Measurements from ENCODE around the gene LINS1. TPM values are rescaled to one million over a fixed set of nuclear protein-coding genes. Genes with fewer than 3 reads are reported as not detected.

LINS1 gene
- total RNA-seq, 2 experiments from 2014 or later = 28.7 to 29.4 TPM

GRCh38 chr15:100529556-100529955 is 72.4 kb downstream of the LINS1 start:
- POLR2A ChIA-PET = interaction anchor here (1.2 kb wide), 1 partner anchor 15 kb away, joined by 3 read pairs; no protein-coding TSS in a partner anchor
- Mint-ChIP-seq H3K4me1 (ENCODE audit: low read depth) (no peaks in the 10 kb centered on the region), H3K9me3 (no peaks in the 10 kb centered on the region), H3K27ac (no peak overlapping the region), H3K36me3 (ENCODE audit: low read depth) (no peaks in the 10 kb centered on the region), H3K27me3 (no peaks in the 10 kb centered on the region), H3K4me3 (no peak overlapping the region)
- ATAC-seq (no peak), DNase-seq (no peak)
- CTCF ChIA-PET = interaction anchor here (1.0 kb wide), 1 partner anchor 179 kb away, joined by 3 read pairs; no protein-coding TSS in a partner anchor
- intact Hi-C loops (cut with micrococcal nuclease) = no loop called here
- no peak for TF ChIP-seq CTCF (IDR thresholded peaks at IDR 0.05)

GRCh38 chr15:100528833-100529428 is 73.1 kb downstream of the LINS1 start, which contains the start of gene CERS3:
Gene CERS3, minus strand, starts transcription at chr15:100528950. Its CDS starts 27,101 bp downstream, at chr15:100501849.
- intact Hi-C loops (cut with micrococcal nuclease) = no loop called here
- Mint-ChIP-seq H3K36me3 (ENCODE audit: low read depth) (no peaks in the 10 kb centered on the region), H3K27me3 (no peaks in the 10 kb centered on the region), H3K27ac (no peak within 1 kb of the TSS), H3K4me3 (no peak within 1 kb of the TSS), H3K4me1 (ENCODE audit: low read depth) (no peaks in the 10 kb centered on the region), H3K9me3 (no peaks in the 10 kb centered on the region)
- ChIA-PET POLR2A (interaction anchor here (1.2 kb wide), 1 partner anchor 14 kb away, joined by 3 read pairs; no protein-coding TSS in a partner anchor), CTCF (interaction anchor here (1.0 kb wide), 1 partner anchor 179 kb away, joined by 3 read pairs; no protein-coding TSS in a partner anchor)
- DNase-seq (no peak), ATAC-seq (no peak)
- TF ChIP-seq CTCF (IDR thresholded peaks at IDR 0.05) = no peak

- H3K27ac Mint-ChIP-seq = no peak overlapping the region
- intact Hi-C loops (cut with micrococcal nuclease) = no loop called here
- no peak overlapping the region for H3K4me3 Mint-ChIP-seq
- ATAC-seq (no peak), DNase-seq (no peak)
- TF ChIP-seq CTCF (IDR thresholded peaks at IDR 0.05) = no peak
- peaks cover 2% of the 10 kb centered on the region for H3K36me3 Mint-ChIP-seq (ENCODE audit: low read depth)
- peaks cover 4% of the 10 kb centered on the region for H3K4me1 Mint-ChIP-seq (ENCODE audit: low read depth)
- ChIA-PET POLR2A (no interaction called here), CTCF (interaction anchor here (1.2 kb wide), 1 partner anchor 22 kb away, joined by 3 read pairs; no protein-coding TSS in a partner anchor)
- peaks cover 4% of the 10 kb centered on the region for H3K9me3 Mint-ChIP-seq
- no peaks in the 10 kb centered on the region for H3K27me3 Mint-ChIP-seq
These were observed 75.9 kb downstream of the LINS1 start for GRCh38 chr15:100526027-100526481.

- Mint-ChIP-seq H3K4me3 (no peak overlapping the region), H3K36me3 (ENCODE audit: low read depth) (peaks cover 2% of the 10 kb centered on the region), H3K27me3 (no peaks in the 10 kb centered on the region), H3K27ac (no peak overlapping the region), H3K9me3 (peaks cover 4% of the 10 kb centered on the region), H3K4me1 (ENCODE audit: low read depth) (peaks cover 10% of the 10 kb centered on the region)
- no peak for TF ChIP-seq CTCF (IDR thresholded peaks at IDR 0.05)
- POLR2A ChIA-PET = no interaction called here
- CTCF ChIA-PET = interaction anchor here (1.2 to 1.6 kb wide), 2 partner anchors 22 to 175 kb away, joined by 3 to 4 read pairs; no protein-coding TSS in a partner anchor
- DNase-seq (no peak), ATAC-seq (no peak)
- intact Hi-C loops (cut with micrococcal nuclease) = no loop called here
These were observed 76.5 kb downstream of the LINS1 start for GRCh38 chr15:100525436-100525835.

GRCh38 chr15:100524326-100524725 is 77.7 kb downstream of the LINS1 start:
- Mint-ChIP-seq H3K4me1 (ENCODE audit: low read depth) (peaks cover 16% of the 10 kb centered on the region), H3K27ac (no peak overlapping the region), H3K27me3 (no peaks in the 10 kb centered on the region), H3K36me3 (ENCODE audit: low read depth) (peaks cover 2% of the 10 kb centered on the region), H3K4me3 (no peak overlapping the region), H3K9me3 (peaks cover 4% of the 10 kb centered on the region)
- ATAC-seq (no peak), DNase-seq (no peak)
- intact Hi-C loops (cut with micrococcal nuclease) = no loop called here
- CTCF ChIA-PET = interaction anchor here (1.6 kb wide), 1 partner anchor 174 kb away, joined by 4 read pairs; no protein-coding TSS in a partner anchor
- no peak for TF ChIP-seq CTCF (IDR thresholded peaks at IDR 0.05)
- POLR2A ChIA-PET = no interaction called here
